GM18499 (cell line): Measurements from ENCODE around the gene PIP4K2A.

Experiments used
- ATAC-seq: cut with Tn5 transposase; IDR thresholded peaks from one replicate; pipeline ENCODE4 v1.9.1; 2021; ENCODE audit warnings: moderate number of reproducible peaks; ENCODE audit not compliant: insufficient read depth, unreplicated experiment

The PIP4K2A gene

GRCh38 chr10:22672319-22673090 lies 41.9 kb downstream of the PIP4K2A start:
- no peak for ATAC-seq

- ATAC-seq: no peak
Measured at GRCh38 chr10:22670788-22671187, 43.6 kb downstream of the PIP4K2A start.

GRCh38 chr10:22669163-22669711 lies 45.1 kb downstream of the PIP4K2A start:
- ATAC-seq: peak; percentile 46

GRCh38 chr10:22667093-22667480 lies 47.3 kb downstream of the PIP4K2A start:
- ATAC-seq: no peak

GRCh38 chr10:22666287-22667092 lies 47.9 kb downstream of the PIP4K2A start:
- peak; percentile 53 for ATAC-seq

GRCh38 chr10:22665329-22665728 lies 49.0 kb downstream of the PIP4K2A start:
- ATAC-seq: no peak

- ATAC-seq: no peak
Measured at GRCh38 chr10:22662733-22663330, 51.5 kb downstream of the PIP4K2A start.

GRCh38 chr10:22659866-22660265 lies 54.5 kb downstream of the PIP4K2A start:
- ATAC-seq: no peak

- ATAC-seq: no peak
Measured at GRCh38 chr10:22658745-22659410, 55.5 kb downstream of the PIP4K2A start.

- no peak for ATAC-seq
Measured at GRCh38 chr10:22657566-22658225, 56.7 kb downstream of the PIP4K2A start.

- ATAC-seq: no peak
Measured at GRCh38 chr10:22657024-22657423, 57.4 kb downstream of the PIP4K2A start.

GRCh38 chr10:22656036-22656435 lies 58.3 kb downstream of the PIP4K2A start:
- no peak for ATAC-seq

GRCh38 chr10:22655312-22655981 lies 58.9 kb downstream of the PIP4K2A start:
- ATAC-seq: no peak

GRCh38 chr10:22652988-22653481 lies 61.3 kb downstream of the PIP4K2A start:
- ATAC-seq: no peak

GRCh38 chr10:22651276-22651980 lies 63.0 kb downstream of the PIP4K2A start:
- no peak for ATAC-seq

- no peak for ATAC-seq
Measured at GRCh38 chr10:22649994-22650393, 64.4 kb downstream of the PIP4K2A start.

- no peak for ATAC-seq
Measured at GRCh38 chr10:22649390-22649841, 65.0 kb downstream of the PIP4K2A start.

GRCh38 chr10:22648547-22648961 lies 65.8 kb downstream of the PIP4K2A start:
- ATAC-seq: peak; percentile 37
